Epithelial cell of proximal tubule (primary cell): Measurements from ENCODE around the gene SLC26A1. TPM values are rescaled to one million over a fixed set of nuclear protein-coding genes. Genes with fewer than 3 reads are reported as not detected.

Experiments
- DNase-seq: peaks from one replicate; pipeline ENCODE4 v3.0.0-alpha.2; 2011; ENCODE audit warnings: low read depth
- H3K4me3 ChIP-seq: 2 replicates; pipeline ENCODE4 v1.5.1; 2011; ENCODE audit warnings: low read depth, mild to moderate bottlenecking, low read length
- CTCF ChIP-seq: conservative IDR thresholded peaks from 2 replicates; pipeline ENCODE4 v1.5.1; 2012; ENCODE audit warnings: low read depth, mild to moderate bottlenecking, low read length
- total RNA-seq: library from RNA; depleted of rRNA; stranded (reverse); fragments of >200 nt; gene quantifications from 2 replicates; pipeline ENCODE4 v1.2.3, GENCODE V29; 2015

The SLC26A1 gene
- total RNA-seq, 1 donor from 2014 or later: 0.35 TPM

GRCh38 chr4:956531-957230 is 36.5 kb downstream of the SLC26A1 start:
- no peak for TF ChIP-seq CTCF
- no peak for DNase-seq
- H3K4me3 ChIP-seq: no peak overlapping the region

GRCh38 chr4:955931-956381 is 37.2 kb downstream of the SLC26A1 start:
- H3K4me3 ChIP-seq: no peak overlapping the region
- DNase-seq: no peak
- no peak for TF ChIP-seq CTCF

- no peak for DNase-seq
- TF ChIP-seq CTCF: no peak
- H3K4me3 ChIP-seq: no peak overlapping the region
Measured at GRCh38 chr4:955161-955921, 37.9 kb downstream of the SLC26A1 start.

- no peak for DNase-seq
- H3K4me3 ChIP-seq: no peak overlapping the region
- TF ChIP-seq CTCF: no peak
Measured at GRCh38 chr4:954211-955020, 38.8 kb downstream of the SLC26A1 start.

GRCh38 chr4:953574-953915 is 39.7 kb downstream of the SLC26A1 start:
- H3K4me3 ChIP-seq: no peak overlapping the region
- no peak for DNase-seq
- no peak for TF ChIP-seq CTCF

GRCh38 chr4:952881-953573 is 40.2 kb downstream of the SLC26A1 start:
- H3K4me3 ChIP-seq: no peak overlapping the region
- DNase-seq: no peak
- TF ChIP-seq CTCF: no peak
